ENCODE measurements around the gene ACTN1.

DNA sequence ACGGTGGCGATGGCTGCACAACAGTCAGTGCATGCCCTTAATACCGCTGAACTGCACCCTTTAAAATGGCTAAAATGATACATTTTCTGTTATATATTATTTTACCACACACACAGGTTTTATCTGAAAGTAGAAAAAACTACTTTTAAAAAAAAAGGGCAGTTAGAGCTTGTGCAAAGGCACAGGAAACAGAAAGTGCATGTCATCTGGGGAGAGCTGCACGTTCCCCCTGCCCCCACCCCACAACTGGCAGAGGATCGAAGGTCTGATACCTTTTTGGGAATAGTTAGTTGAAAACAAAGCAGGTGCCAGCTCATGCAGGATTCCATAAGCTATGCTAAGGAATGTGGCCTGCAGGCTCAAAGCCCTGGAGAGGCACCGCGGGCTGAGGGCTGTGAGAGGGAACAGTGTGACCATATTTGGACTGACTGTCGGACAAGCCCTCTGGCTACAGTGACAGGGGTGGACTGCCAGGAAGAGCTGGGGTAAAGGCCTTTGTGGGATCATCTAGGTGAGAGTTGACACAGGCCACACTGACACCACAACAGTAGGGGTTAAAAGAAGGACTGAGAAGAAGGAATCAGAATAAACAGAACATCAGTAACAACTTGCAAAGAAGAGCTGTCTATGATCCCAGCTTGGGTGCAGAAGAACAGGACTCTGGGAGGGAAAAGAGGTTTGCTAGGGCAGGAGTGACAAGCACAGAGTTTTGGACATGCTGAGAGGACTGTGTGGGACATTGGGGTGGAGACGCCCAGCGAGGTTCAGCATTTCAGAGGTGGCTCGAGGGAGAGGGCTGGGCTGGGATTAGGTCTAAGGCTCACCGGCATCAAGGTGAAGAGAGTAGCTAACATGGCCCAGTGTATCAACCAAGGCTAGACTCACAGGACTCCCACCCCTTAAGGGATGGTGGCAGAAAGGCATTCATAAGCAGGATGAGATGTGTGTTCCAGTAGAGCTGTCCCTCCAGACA lies 54.6 kb downstream of the ACTN1 start:
- TF ChIP-seq TEAD4 (IDR thresholded peaks at IDR 0.05; ENCODE audit: borderline replicate concordance, insufficient read depth), result no peak
- TF ChIP-seq SIN3A (IDR thresholded peaks at IDR 0.05; ENCODE audit: borderline replicate concordance, low read depth, low read length), result no peak
